Measurements from ENCODE around the gene ZBTB39.

ZBTB39 gene

GRCh38 chr12:57004651-57005050 is 1.7 kb downstream of the ZBTB39 start:
- H3K27me3 ChIP-seq (ENCODE audit: insufficient read depth, low read length), result no peaks in the 10 kb centered on the region
- no peak overlapping the region for H2AFZ ChIP-seq (ENCODE audit: low read length)
- H3K4me3 ChIP-seq (ENCODE audit: low read depth, low read length, poor library complexity, severe bottlenecking), result no peak overlapping the region
- no peaks in the 10 kb centered on the region for H4K20me1 ChIP-seq (ENCODE audit: insufficient read depth, low read length)
- no peak for TF ChIP-seq EZH2 (IDR thresholded peaks at IDR 0.05; ENCODE audit: borderline replicate concordance, low read length)
- TF ChIP-seq CTCF (IDR thresholded peaks at IDR 0.05; ENCODE audit: low read length), result no peak
- H3K27ac ChIP-seq (ENCODE audit: low read depth, low read length, poor library complexity, severe bottlenecking), result no peak overlapping the region
- H3K9me3 ChIP-seq (ENCODE audit: low read length), result no peaks in the 10 kb centered on the region
- peaks cover 38% of the 10 kb centered on the region for H3K36me3 ChIP-seq (ENCODE audit: insufficient read depth, low read length)
- H3K4me1 ChIP-seq (ENCODE audit: insufficient read depth, low read length, severe bottlenecking), result peaks cover 18% of the 10 kb centered on the region
- H3K9ac ChIP-seq (ENCODE audit: low read length), result no peak overlapping the region; the same call in 1 of the 2 replicates
- no peaks in the 10 kb centered on the region for H3F3A ChIP-seq (ENCODE audit: insufficient read depth, low read length)
- 0 out of 2 replicates have a peak, but pooled peaks cover 6% of the 10 kb centered on the region for H3K79me2 ChIP-seq (ENCODE audit: insufficient read depth, low read length)
- no peaks in the 10 kb centered on the region for H3K9me2 ChIP-seq (ENCODE audit: low read depth, low read length)
- H3K4me2 ChIP-seq (ENCODE audit: low read length), result peak overlapping the region; percentile 83

- no peaks in the 10 kb centered on the region for H3K9me3 ChIP-seq (ENCODE audit: low read length)
- H3K9me2 ChIP-seq (ENCODE audit: low read depth, low read length), result no peaks in the 10 kb centered on the region
- H3K4me3 ChIP-seq (ENCODE audit: low read depth, low read length, poor library complexity, severe bottlenecking), result no peak overlapping the region
- no peak overlapping the region for H2AFZ ChIP-seq (ENCODE audit: low read length)
- no peaks in the 10 kb centered on the region for H3F3A ChIP-seq (ENCODE audit: insufficient read depth, low read length)
- H4K20me1 ChIP-seq (ENCODE audit: insufficient read depth, low read length), result no peaks in the 10 kb centered on the region
- H3K27ac ChIP-seq (ENCODE audit: low read depth, low read length, poor library complexity, severe bottlenecking), result no peak overlapping the region
- no peak overlapping the region for H3K4me2 ChIP-seq (ENCODE audit: low read length)
- peaks cover 18% of the 10 kb centered on the region for H3K4me1 ChIP-seq (ENCODE audit: insufficient read depth, low read length, severe bottlenecking)
- peaks cover 44% of the 10 kb centered on the region for H3K36me3 ChIP-seq (ENCODE audit: insufficient read depth, low read length)
- H3K27me3 ChIP-seq (ENCODE audit: insufficient read depth, low read length), result no peaks in the 10 kb centered on the region
- 0 out of 2 replicates have a peak, but pooled peaks cover 6% of the 10 kb centered on the region for H3K79me2 ChIP-seq (ENCODE audit: insufficient read depth, low read length)
- H3K9ac ChIP-seq (ENCODE audit: low read length), result no peak overlapping the region
- TF ChIP-seq CTCF (IDR thresholded peaks at IDR 0.05; ENCODE audit: low read length) (no peak), EZH2 (IDR thresholded peaks at IDR 0.05; ENCODE audit: borderline replicate concordance, low read length) (no peak)
Observed at GRCh38 chr12:57003395-57003794, 3.0 kb downstream of the ZBTB39 start.

GRCh38 chr12:57001448-57001906 is 4.9 kb downstream of the ZBTB39 start:
- no peaks in the 10 kb centered on the region for H3K9me3 ChIP-seq (ENCODE audit: low read length)
- 0 out of 2 replicates have a peak, but pooled peaks cover 6% of the 10 kb centered on the region for H3K79me2 ChIP-seq (ENCODE audit: insufficient read depth, low read length)
- no peak overlapping the region for H3K9ac ChIP-seq (ENCODE audit: low read length)
- no peak overlapping the region for H3K27ac ChIP-seq (ENCODE audit: low read depth, low read length, poor library complexity, severe bottlenecking)
- H3K9me2 ChIP-seq (ENCODE audit: low read depth, low read length), result no peaks in the 10 kb centered on the region
- peaks cover 12% of the 10 kb centered on the region for H3K4me1 ChIP-seq (ENCODE audit: insufficient read depth, low read length, severe bottlenecking)
- H3F3A ChIP-seq (ENCODE audit: insufficient read depth, low read length), result no peaks in the 10 kb centered on the region
- peaks cover 49% of the 10 kb centered on the region for H3K36me3 ChIP-seq (ENCODE audit: insufficient read depth, low read length)
- H2AFZ ChIP-seq (ENCODE audit: low read length), result no peak overlapping the region
- H3K4me3 ChIP-seq (ENCODE audit: low read depth, low read length, poor library complexity, severe bottlenecking), result no peak overlapping the region
- H4K20me1 ChIP-seq (ENCODE audit: insufficient read depth, low read length), result no peaks in the 10 kb centered on the region
- TF ChIP-seq EZH2 (IDR thresholded peaks at IDR 0.05; ENCODE audit: borderline replicate concordance, low read length) (no peak), CTCF (IDR thresholded peaks at IDR 0.05; ENCODE audit: low read length) (peak; percentile 83)
- no peak overlapping the region for H3K4me2 ChIP-seq (ENCODE audit: low read length)
- H3K27me3 ChIP-seq (ENCODE audit: insufficient read depth, low read length), result no peaks in the 10 kb centered on the region

All from OCI-LY1 (cell line).